DMS53 (cell line): ENCODE results near the gene PEX7.
"Not testable (repeated sequence)": the region's sequence is repeated elsewhere in the genome, so short reads cannot be mapped to it uniquely, and the experiment has no call there.

Experiments
- DNase-seq: peaks from one replicate; lab custom pipeline; 2025; lab: John Stamatoyannopoulos, UW

The PEX7 gene

GRCh38 chr6:136950436-136951126, 128.2 kb downstream of the PEX7 start:
- DNase-seq, result no peak

GRCh38 chr6:136952714-136953260, 130.4 kb downstream of the PEX7 start:
- DNase-seq, result no peak

DNA sequence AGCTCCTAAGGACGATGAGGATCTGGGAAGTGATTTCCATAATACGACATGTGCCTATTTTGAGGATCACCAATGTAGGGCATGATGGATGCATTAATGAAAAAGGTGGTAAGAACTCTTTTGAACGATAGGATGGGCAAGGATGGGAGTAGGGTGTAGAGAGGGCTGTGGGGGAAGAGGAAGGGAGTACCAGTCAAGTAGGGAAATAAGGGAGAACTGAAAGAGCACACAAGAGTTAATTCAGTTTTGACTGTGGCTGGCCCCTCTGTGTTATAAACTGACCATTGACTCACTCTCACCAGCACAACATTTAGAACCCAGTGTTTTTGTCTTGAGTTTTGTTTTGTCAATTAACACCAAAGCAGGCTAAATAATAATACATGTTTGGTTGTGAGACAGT, 132.7 kb downstream of the PEX7 start:
- DNase-seq, result no peak

- DNase-seq, result peak; percentile 56
Measured at GRCh38 chr6:136956590-136957544, 134.5 kb downstream of the PEX7 start.

- no peak for DNase-seq
Measured at GRCh38 chr6:136958168-136958567, 135.8 kb downstream of the PEX7 start.

- peak; percentile 88 for DNase-seq
Measured at GRCh38 chr6:136959471-136959891, 137.1 kb downstream of the PEX7 start.

DNA sequence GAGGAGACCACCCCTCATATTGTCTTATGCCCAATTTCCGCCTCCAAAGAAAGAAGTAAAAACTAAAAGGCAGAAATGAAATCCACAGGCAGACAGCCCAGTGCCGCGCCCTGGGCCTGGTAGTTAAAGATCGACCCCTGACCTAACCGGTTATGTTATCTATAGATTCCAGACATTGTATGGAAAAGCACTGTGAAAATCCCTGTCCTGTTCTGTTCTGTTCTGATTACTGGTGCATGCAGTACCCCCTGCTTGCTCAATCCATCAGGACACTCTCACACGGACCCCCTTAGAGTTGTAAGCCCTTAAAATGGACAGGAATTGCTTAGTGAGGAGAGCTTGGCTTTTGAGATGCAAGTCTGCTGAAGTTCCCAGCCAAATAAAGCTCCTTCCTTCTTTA, 137.5 kb downstream of the PEX7 start:
- DNase-seq, result not testable (repeated sequence)

- no peak for DNase-seq
Measured at GRCh38 chr6:136960781-136961180, 138.4 kb downstream of the PEX7 start.

DNA sequence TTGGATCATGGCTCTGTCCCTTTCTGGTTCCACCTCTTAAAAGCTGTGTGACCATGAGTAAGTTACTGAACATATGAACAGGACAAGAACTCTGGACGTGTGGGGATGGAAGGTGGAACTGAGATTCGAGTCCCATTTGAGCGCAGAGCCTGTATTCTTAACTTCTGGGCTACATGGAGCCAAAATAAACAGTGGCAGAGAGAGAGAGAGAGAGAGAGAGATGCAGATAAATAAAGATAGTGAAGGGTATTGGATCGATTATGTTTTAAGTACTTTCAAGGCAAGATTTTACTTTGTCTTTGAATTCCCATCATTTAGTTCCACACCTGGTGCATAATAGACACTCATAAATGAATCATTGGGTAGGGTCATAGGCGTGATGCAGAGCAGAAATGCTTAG, 139.5 kb downstream of the PEX7 start:
- peak; percentile 40 for DNase-seq

DNA sequence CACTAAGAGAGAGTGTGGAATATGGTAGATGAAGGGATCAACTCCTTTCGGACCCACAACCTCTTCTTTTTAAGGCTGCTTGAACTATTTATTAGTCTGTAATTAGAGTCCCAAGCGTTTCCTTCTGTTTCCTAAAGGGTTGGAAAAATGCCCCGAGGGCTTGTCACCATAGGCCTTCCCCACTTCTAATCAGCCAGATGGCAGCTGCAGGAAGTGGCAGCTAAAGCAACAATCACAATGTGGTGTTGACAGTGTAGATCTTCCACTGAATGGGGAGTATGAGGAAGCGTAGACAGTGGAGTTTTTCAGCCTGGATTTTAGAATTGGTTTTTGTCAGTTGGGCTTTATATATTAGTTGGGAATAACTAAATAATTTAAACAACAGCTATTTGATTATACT, 140.3 kb downstream of the PEX7 start:
- DNase-seq, result peak; percentile 92

DNA sequence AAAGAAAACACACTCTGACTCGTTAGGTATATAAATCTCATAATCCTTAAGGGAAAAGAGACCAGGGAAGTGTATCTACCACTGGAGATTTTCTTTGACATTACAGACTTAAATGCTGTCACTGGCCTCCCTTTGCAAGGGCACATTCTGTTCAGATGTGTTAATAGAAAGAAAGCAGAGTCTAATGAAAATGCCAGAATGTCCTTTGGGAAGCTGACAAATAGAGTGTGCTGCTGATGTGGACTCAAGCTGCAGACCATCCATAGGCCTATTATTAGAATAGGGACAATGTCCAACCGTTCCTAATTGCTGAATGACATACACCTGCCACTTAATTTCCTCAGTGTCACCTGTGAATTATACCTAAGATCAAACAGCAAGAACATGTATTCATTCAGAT, 140.9 kb downstream of the PEX7 start:
- peak; percentile 20 for DNase-seq
